Stimulated activated CD8-positive, alpha-beta memory T cell treated with anti-CD3 and anti-CD28 coated beads, Interleukin-4, amount 100 ng/mL, for 48 hours (primary cell): ENCODE results near the gene LONP2.
"Not testable (repeated sequence)": the region's sequence is repeated elsewhere in the genome, so short reads cannot be mapped to it uniquely, and the experiment has no call there.

ENCODE experiments used
- DNase-seq: peaks from one replicate; pipeline ENCODE4 v3.0.0-alpha.2; 2020

The LONP2 gene

DNA sequence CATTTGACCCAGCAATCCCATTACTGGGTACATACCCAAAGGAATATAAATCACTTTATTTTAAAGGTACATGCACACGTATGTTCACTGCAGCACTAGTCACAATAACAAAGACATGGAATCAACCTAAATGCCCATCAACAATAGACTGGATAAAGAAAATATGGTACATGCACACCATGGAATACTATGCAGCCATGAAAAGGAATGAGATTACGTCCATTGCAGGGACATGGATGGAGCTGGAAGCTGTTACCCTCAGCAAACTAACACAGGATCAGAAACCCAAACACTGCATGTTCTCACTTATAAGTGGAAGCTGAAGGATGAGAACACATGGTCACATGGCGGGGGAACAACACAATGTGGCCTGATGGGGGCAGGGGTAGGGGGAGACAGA, 4.0 kb upstream of the LONP2 start:
- not testable (repeated sequence) for DNase-seq

- no peak for DNase-seq
These were observed 729 bp downstream of the LONP2 start for GRCh38 chr16:48244863-48245195.

- DNase-seq = no peak
These were observed 2.0 kb downstream of the LONP2 start for GRCh38 chr16:48246066-48246465.

GRCh38 chr16:48247311-48247710, 3.2 kb downstream of the LONP2 start, which contains the start of gene ABCC11:
TSS of gene ABCC11 (minus strand) at chr16:48247539. CDS start at chr16:48231921, 15,618 bp downstream.
- DNase-seq = no peak

- DNase-seq = no peak
These were observed 6.6 kb downstream of the LONP2 start for GRCh38 chr16:48250520-48251278.

GRCh38 chr16:48252013-48252412, 7.9 kb downstream of the LONP2 start:
- no peak for DNase-seq

DNA sequence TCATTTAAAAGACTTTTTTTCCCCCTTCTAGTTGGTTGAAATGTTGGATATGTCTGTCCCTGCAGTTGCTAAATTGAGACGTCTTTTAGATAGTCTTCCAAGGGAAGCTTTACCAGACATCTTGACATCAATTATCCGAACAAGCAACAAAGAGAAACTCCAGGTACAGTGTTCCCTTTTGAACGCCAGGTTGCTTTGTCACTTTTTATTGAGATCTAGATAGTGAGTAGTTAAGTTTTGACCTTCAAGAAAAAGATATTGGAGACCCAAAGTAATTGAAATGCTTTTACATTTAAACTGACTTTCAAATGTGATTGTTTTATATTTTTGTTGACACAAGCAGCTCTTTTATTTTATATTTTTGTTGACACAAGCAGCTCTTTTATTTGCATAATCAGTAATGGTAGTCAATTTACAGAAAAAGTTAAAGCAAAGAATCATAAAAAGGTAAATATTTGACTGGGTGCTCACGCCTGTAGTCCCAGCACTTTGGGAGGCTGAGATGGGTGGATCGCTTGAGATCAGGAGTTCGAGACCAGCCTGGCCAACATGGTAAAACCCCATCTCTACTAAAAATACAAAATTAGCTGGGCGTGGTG, 12.6 kb downstream of the LONP2 start:
- DNase-seq = no peak

DNA sequence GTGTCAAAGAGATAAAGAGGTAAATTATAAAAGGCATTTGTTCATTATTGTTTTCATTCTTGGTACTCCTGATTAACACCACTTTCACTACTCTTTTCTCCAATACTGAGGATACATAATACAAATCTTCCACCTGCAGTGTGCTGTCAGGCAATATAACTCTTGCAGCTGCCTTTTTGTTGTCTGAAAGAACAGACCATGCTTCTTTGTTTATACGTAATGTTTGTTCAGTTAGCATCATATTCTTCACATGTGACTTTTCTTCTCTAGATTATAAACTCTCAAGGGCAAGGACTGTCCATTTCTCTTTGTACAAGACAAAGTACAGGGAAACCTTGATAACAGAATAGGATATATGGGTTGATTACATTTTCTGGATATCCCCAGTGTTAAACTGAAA, 17.5 kb downstream of the LONP2 start:
- DNase-seq = no peak

- DNase-seq = no peak
These were observed 18.5 kb downstream of the LONP2 start for GRCh38 chr16:48262631-48263030.

GRCh38 chr16:48269011-48269410, 24.9 kb downstream of the LONP2 start:
- no peak for DNase-seq

DNA sequence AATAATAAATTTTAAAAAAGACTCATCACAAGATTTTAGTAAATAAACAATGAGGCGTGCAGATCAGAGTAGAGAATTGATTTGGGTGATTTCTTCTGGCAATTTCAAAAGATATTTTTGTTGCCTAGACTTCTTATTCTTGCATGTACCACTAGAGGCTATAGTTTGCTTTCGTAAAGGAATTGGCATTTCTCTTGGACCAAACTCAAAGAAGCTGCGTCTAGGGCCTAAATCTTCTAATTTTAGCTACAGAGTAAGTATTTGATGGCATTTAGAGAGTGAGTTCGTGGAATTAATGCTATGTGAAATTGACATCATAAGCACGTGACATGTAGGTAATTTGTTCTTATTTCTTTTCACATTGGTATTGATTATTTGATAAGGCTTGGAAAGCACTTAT, 27.6 kb downstream of the LONP2 start:
- DNase-seq = no peak

- no peak for DNase-seq
These were observed 28.8 kb downstream of the LONP2 start for GRCh38 chr16:48272837-48273421.

DNA sequence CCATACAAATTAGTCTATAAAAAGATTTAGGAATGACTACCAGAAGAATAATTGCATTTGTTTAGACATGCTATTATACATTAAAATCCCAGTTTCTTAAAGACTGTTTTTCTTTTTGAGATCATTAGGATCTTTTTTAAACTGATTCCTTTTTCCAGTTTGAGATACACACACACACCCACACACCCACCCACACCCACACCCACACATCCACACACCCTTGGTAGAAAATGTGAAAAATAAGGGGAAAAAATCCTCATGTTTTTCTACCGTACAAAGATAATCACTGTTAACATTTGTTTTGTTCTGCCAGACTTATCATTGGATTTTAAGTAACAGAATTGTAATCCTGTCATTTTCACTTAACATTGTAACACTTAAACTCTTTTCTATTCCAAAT, 30.4 kb downstream of the LONP2 start:
- no peak for DNase-seq

DNA sequence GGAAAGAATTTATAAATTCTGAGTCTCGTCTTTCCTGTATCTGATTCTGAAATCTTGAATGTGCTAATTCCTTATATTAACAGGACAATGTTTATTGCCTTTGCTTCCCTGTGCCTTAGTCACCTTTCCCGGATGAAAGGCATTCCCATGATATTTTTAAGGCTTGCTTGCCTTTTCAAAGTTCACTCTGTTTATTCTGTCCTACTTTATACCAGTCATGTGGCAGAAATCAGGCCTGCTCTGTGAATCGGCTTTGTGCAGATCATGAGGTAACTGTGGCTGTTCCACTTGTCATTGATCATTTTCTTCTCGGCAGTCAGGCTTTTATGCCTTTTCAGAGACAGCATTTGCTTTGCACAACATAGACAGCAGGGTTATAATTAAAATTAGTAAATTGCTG, 32.0 kb downstream of the LONP2 start:
- DNase-seq = no peak

- no peak for DNase-seq
These were observed 33.1 kb downstream of the LONP2 start for GRCh38 chr16:48277158-48277557.

DNA sequence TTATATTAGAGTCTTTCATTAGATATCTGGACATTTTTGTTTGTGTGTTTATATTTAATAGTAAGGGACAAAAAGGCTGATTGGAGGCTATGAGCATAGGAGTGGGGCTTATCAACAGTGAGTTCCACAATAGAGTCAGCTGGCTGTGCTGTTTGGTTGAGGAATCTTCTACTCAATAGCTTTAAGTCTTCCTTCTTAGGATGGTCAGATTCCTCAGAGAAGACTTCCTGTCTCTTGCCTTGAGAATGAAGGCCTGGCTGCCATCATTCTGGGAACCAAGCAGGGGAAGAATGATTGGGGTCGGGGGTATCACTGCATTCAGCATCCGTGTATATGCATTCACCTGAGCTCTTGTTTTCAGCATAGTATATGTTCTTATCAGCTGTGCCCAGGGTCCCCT, 35.1 kb downstream of the LONP2 start:
- no peak for DNase-seq

DNA sequence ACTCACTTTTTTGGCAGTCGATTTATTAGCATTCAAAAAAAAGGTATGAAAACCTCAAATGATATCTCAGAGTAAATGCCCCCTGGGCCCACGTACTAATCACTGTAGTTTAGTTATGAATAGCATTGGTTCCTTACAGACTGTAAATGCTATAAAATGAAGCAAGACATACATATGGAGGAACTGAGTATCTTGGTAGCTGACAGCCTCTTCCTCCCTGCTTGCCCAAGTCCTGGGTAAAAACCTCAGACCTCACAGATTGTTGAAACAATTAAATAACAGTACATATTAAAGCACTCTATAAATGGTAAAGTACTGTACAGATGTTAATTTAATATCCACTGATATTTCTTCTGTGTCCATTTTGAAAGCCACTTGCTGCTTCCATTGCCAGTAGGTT, 36.4 kb downstream of the LONP2 start:
- no peak for DNase-seq

- no peak for DNase-seq
These were observed 38.6 kb downstream of the LONP2 start for GRCh38 chr16:48282636-48283263.

DNA sequence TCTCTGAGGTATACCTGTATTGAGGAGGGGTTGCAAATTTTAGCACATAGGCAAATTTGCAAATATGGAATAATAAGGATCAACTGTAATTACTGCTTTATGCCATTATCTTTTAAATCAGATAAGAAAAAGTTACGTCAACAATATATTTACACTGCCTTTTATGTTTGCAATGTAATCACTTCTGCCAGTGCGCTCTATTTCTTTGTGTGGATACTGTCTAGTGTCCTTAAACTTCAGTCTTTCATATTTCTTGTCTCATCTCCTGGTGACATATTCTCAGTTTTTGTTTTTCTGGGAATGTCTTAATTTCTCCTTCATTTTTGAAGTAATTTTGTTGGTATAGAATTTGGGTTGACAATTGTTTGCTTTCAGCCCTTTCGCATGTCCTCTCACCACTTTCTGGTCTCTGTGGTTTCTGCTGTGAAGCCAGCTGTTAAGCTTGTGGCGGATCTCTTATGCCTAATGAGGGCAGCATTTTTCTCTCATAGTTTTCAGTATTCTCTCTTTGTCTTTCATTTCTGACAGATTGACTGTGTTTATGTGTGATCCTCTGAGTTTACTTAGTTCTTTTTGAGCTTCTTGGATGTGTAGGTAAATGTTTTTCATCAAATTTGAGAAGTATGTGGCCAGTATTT, 40.8 kb downstream of the LONP2 start:
- DNase-seq = no peak

GRCh38 chr16:48287239-48287638, 43.1 kb downstream of the LONP2 start:
- DNase-seq = no peak

GRCh38 chr16:48291303-48291702, 47.2 kb downstream of the LONP2 start:
- no peak for DNase-seq

- DNase-seq = no peak
These were observed 47.7 kb downstream of the LONP2 start for GRCh38 chr16:48291754-48292153.

- DNase-seq = no peak
These were observed 48.4 kb downstream of the LONP2 start for GRCh38 chr16:48292452-48292851.

GRCh38 chr16:48294724-48295123, 50.6 kb downstream of the LONP2 start:
- no peak for DNase-seq
